Tibial nerve (tissue), 4 donors: Measurements from ENCODE around the gene GNA12.

Experiments used
- EP300 ChIP-seq, 2 donors: sonication (generic); formaldehyde crosslinking; IDR thresholded peaks; one replicate each; pipeline ENCODE4 v1.6.1; 2017; ENCODE audit warnings: antibody characterized with exemption in 2 of 2, mild to moderate bottlenecking in 1 of 2
- POLR2A ChIP-seq, 2 donors: fragments of 450-650 bp; IDR thresholded peaks; one replicate each; pipeline ENCODE4 v1.6.1; 2017; ENCODE audit warnings: antibody characterized with exemption in 2 of 2, mild to moderate bottlenecking in 2 of 2, moderate library complexity in 2 of 2
- TF ChIP-seq, protein P1 (sequence below), 5 experiments: fragments of 200-600 bp in 3 of 5; fragments of 450-650 bp in 2 of 5; sonication (generic) in 3 of 5; IDR thresholded peaks; one replicate each; pipeline ENCODE4 v1.5.1; 2016 to 2019; ENCODE audit warnings: antibody characterized with exemption in 5 of 5, mild to moderate bottlenecking in 3 of 5, moderate library complexity in 2 of 5

DNA sequence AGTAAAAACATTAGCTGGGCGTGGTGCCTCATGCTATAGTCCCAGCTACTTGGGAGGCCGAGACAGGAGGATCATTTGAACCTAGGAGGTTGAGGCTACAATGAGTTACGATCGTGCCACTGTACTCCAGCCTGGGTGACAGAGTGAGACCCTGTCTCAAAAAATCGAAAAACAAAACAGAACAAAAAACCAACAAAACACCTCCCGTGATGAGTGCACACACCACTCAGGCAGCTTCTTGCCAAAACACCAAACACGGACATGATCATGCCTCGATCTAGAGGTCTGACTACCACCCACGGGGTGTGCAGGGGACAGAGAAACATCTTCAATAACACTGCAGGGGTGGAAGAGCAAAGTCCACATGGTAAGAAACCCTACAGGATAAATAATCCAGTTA lies 111.7 kb downstream of the GNA12 start:
- TF ChIP-seq, protein P1, sequence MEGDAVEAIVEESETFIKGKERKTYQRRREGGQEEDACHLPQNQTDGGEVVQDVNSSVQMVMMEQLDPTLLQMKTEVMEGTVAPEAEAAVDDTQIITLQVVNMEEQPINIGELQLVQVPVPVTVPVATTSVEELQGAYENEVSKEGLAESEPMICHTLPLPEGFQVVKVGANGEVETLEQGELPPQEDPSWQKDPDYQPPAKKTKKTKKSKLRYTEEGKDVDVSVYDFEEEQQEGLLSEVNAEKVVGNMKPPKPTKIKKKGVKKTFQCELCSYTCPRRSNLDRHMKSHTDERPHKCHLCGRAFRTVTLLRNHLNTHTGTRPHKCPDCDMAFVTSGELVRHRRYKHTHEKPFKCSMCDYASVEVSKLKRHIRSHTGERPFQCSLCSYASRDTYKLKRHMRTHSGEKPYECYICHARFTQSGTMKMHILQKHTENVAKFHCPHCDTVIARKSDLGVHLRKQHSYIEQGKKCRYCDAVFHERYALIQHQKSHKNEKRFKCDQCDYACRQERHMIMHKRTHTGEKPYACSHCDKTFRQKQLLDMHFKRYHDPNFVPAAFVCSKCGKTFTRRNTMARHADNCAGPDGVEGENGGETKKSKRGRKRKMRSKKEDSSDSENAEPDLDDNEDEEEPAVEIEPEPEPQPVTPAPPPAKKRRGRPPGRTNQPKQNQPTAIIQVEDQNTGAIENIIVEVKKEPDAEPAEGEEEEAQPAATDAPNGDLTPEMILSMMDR (IDR thresholded peaks at IDR 0.05) = no peak
- TF ChIP-seq POLR2A (IDR thresholded peaks at IDR 0.05) (no peak), EP300 (IDR thresholded peaks at IDR 0.05) (no peak)
